GM19328 (cell line): ENCODE measurements around the gene UQCR11.
A peak's percentile ranks its signal among the peaks of the same experiment; 100 is the strongest.
"Not testable (repeated sequence)": the region's sequence is repeated elsewhere in the genome, so short reads cannot be mapped to it uniquely, and the experiment has no call there.

Source experiments
- ATAC-seq: cut with Tn5 transposase; IDR thresholded peaks from one replicate; pipeline ENCODE4 v1.9.1; 2021; ENCODE audit warnings: mild to moderate bottlenecking, moderate library complexity; ENCODE audit not compliant: unreplicated experiment

UQCR11 gene

DNA sequence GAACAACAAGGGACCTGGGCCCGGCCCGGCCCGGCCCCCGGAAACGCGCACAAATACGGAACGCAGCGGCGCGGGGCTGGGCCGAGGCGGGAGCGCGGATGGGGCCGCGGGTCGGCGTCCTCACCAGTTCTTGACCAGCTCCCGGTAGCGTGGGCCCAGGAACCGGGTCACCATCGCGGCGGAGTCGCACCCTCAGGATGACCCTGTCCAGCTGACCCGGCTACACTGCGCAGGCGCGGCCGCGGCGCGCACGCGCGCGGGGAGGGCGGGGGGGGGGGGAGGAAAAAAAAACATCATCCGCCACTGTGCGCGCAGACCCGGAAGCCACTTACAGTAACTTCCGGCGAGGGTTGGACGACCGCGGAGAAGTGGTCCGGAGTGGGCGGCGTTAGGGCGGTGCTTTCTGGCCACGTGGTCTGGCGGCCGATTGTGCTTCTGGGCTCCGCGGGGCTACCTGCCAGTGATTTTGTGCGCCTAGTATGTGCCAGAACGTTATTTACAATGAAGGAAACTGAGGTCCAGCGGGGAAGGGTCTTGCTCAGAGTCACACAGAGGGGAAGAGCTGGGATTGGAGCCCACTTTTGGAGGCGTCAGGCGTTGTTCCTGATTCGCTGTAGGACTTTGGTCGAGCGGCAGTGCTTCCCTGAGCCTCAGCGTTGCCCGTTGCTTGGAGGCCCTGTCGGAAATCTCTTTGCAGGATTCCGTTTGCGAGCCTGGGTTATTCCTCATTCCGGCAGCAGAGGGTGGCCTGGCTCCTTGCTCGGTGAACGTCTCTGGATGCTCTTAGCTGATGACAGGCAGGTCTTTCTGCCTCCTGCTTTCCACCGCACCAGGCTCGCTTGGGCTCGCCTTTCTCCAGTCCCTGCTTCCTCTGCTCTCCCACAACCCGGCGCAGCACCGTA, at the start of gene UQCR11:
Gene UQCR11, minus strand, starts transcription at position 227 of the 902 bp plus-strand sequence. Its CDS starts 53 bp downstream, at position 174.
- peak; percentile 71 for ATAC-seq

DNA sequence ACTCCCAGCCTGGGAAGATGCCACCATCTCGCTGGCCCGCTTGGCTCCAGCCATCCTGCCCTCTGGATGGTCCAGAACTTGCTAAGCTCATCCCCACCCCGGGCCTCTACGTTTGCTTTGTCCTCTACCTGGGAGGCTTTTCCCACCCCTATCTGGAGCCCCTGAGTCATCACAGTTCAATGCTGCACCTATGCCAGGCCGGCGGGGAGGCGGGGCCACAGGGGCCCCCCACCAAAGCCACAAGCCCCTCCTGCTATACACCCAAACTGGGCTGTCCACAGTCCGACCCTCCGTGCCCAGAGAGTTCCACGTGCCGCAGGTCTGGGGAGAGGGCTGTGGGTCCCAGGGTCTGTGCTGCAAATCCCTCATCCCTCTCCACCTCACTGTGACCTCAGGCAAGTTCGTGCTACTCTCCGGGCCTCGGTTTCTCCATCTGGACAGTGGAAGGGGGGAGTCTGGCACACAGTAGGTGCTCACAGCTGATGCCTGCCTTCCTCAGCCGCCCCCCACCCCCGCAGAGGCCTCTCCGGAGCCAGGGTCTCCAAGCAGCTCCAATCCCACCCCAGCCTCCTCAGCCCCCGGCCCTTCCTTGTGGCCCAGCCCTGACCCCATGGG, 49.0 kb upstream of the UQCR11 start:
- ATAC-seq: no peak

DNA sequence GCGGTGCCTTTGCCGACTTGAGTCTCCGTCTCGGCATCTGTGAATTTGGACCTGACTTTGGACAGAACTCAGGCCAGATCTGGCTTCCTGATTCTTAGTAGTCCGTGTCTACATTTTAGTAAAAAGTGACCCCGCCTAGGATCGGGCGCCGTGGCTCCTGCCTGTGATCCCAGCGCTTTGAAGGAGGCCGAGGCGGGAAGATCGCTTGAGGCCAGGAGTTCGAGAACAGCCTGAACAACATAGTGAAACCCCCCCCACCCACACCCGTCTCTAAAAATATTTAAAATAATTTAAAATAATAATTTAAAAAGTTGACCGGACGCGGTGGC, 48.0 kb upstream of the UQCR11 start:
- no peak for ATAC-seq

DNA sequence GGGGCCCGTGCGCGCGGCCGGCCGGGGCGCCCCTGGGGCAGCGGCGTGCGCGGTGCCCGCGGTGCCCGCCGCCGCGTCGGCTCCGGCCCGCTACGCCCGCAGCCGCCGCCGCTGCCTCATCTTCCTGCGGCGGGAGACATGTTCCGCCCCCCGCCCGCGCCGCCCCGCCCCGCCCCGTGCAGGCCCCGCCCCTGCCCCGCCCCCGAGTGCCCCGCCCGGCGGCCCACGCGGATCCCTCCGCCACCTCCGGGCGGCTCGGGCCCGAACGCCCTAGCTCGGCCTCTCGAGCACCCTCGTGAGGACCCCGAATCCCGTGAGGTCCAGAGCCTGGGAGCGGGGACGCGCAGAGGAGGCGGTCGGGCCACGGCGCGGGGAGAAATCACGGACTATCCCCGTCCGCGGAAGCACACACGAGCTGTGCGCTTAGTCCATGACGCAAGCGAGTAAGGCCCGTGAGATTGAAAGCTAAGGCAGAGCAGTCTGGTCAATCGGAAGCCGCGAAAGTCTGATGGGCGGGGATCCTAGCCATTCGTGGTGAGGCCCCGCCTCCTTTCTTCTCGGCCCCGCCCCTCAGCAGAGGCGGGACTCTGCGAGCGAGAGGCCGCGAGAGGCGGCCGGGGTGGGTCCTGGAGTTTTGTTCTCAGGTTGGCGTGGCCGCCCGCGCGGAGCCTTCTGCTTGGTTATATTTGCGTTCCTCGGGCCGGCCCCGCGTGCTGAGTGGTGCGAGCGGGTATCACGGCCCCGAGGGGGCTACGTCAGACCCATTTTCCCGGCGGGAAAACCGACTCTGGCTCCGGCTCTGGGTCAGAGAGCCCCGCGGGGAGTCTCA, 47.4 kb upstream of the UQCR11 start, which contains the start of gene TCF3:
Gene TCF3, minus strand, starts transcription at position 145 of the 829 bp plus-strand sequence. CDS start 2,367 bp downstream, outside the sequence.
- ATAC-seq: peak; percentile 74

DNA sequence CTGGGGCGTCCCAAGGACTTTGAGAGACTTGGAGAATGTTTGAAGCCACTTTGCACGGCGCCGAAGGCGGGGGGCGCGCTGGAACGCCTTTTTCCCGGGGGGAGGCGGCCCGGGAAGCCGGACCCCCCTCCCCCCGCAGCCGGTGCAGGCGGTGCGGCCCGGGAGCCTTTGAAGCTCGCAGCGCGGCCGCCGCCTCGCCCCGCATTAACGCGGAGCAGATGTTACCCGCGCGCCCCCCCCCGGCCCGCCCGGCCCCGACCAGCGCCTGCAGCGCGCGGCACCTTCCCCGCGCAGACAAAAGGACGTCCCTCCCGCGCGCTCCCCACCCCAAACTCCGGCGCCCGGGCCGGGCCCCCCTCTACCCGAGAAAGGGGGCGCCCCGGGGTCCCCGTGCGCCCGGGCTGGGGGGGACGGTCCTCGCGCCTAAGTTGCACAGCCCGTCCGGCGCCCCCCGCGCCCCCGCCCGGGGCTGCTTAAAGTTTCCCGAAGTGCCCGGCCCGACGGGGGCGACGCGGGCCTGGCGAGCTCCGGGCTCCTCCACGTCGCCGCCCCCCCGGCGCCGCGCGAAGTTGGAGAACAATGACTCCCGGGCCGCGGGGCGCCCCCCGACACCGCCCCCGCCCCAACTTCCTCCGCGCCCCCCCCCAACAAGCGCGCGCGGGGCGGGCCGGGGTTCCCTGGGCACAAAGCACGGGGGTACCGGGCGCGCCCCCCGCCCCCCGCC, 46.5 kb upstream of the UQCR11 start:
- no peak for ATAC-seq

DNA sequence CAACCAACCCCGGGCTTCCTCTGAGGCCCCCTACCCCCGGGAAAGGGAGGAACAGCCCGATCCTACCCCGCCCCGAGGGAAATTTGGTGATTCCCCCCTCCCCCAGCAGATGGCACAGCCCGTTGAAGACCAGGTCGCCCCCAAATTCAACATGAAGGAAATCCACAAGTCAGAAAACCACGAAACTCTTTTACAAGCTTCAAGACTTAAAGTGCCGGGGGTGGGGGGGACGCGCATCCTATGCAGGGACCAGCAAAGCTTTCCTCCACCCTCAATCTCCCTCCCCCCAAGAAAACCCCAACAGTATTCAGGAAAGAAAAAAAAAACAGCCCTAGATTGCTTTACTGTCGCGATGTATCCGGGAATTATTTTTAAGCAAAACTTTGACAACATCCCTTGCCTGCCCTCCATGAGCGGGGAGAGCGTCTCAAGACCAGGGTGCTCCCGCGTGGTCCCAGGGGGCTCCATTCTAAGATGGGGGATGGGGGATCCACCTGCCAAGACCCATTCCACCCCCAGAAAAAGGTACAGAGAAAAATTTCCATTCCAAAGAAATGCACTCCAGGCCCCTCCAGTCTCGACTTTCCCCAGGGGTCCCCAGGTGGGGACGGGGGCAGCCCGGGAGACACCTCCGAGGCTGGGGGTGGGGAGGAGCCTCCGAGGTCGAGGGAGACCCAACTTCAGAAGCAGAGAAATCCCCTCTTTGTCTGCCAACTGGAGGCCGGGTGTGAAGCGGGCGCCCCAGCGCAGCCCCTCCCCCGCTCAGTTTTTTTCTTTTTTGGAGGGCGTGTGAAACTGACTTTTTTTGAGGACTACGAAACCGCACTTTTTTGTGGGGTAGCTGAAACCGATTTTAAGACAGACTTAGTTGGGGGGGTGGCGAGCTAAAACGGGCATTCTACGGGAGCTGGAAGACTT, 45.6 kb upstream of the UQCR11 start:
- ATAC-seq: no peak

DNA sequence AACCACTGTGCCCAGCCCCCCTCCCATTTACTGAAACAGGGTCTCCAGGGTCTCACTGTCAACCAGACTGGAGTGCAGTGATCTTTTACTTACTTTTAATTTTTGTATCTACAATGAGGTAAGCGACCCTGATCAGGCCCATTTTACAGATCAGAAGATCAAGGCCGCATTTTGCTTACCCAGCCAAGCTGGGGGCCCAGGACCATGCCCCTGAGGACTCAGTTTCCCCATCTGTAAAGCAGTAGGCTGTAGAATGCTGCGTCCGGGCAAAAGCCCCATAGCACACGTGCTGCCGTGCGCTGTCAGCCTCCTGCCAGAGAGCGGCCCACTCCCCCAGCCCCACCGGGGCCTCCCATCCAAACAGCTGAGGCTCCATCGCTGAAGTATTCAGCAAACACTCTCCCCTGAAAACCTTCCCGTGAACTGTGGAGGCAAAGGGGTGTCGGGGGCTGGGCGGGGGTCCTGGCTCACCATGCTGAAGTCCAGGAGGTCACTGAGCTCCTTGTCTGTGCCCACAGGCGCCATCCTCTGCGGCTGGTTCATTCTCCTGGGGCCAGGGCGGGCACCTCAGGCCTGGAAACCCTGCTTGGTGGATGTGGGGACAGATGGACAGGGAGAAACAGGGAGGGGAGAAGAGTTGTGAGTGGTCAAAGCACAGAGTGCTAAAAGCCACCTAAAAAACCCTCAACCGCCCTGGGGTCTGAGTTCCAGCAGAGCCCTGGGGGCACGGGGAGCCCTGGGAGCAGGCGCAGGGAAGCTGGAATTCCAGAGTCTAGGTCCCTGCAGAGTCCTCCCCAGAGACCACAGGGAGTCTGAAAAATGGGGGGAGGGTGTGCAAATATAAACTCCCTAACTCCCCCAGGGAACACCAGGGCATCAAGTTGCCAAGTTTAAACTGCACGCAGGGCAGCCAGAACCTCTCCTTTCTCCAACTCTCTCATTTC, 44.7 kb upstream of the UQCR11 start:
- no peak for ATAC-seq

DNA sequence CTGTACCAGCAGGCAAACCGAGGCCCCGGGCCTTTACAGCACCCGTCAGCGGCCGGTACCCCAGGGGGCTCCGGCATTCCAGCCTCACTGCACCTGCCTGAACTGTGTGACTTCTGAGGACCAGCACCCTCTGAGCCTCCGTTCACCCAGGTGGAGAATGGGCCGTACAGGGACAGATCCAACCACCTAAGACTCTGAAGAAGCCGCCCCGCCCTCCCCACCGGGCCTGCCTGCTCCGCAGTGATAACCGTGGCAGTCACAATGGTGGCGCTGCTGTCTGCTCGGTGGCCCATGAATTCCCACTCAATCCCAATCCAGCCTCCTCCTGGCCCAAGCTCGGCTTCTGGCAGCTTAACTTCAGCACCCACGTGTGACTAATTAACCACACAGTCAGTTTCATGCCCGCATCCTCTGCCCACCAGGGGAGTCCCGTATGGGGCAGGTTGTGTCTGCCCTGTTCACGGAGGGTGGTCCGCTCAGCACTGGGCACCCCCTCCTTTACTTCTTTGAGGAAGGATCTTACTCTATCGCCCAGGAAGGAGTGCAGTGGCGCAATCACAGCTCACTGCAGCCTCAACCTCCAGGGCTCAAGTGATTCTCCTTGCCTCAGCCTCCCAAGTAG, 43.8 kb upstream of the UQCR11 start:
- no peak for ATAC-seq

DNA sequence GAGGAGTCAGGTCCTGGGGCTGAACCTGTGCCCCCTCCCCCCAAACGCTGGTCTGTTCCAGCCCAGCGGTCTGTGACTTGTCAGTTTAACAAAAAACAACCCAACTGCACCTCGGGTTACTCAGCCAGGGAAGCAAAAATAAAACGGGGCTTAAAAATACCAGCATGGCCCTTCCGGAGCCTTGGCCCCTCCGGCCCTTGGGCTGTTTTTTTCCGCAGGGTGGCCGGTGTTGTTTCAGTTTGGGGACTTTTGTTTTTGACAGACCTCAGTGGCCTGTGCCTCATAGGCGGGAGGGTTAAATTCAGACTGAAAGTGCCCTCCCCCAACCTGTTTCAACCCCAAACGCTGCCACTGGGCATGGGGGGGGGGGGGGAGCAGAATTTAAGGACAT, 43.2 kb upstream of the UQCR11 start:
- no peak for ATAC-seq

DNA sequence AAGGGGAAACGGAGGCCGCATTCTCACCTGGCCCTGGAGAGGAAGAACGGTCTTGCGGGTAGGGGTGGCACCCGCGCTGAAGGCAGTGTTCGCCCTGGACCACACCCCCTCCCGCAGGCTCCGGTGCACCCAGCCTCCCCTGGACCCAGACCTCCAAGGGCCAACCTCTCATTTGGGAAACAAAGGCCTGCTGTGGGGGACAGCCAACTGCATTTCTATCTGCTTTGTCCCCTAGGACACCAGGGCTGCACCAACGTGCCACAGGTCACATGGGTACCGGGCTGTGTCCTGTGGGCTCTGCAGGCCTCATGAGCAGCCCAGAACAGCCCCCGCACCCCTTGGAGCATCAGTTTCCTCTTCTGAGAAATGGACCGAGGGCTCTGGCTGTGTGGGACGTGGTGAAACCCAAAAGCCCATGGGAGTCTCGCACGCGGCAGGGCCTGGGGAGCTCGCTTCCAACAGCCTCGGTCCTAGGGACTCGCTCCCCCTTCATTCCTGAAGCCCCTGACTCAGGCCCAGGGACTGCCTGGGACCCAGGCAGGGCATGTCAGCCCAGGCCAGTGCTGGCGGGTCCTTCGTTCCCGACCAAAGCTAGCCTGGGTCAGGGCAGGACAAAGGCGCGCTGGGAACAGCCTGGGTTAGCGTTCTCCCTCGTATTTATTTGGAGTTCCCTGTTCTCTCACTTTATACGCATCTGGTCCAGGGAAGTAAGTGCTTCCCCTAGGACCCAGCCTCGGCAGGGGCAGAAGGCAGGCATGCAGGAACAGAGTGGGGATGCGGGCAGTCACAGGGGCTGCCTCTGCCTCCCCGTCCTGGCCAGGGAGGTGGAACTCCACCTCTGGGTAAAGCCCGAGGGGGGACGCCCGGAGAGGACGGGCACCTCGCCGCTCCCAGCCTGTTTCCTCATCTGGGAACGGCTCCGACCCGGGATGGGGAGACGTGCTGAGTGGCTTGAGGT, 42.5 kb upstream of the UQCR11 start:
- ATAC-seq: no peak

DNA sequence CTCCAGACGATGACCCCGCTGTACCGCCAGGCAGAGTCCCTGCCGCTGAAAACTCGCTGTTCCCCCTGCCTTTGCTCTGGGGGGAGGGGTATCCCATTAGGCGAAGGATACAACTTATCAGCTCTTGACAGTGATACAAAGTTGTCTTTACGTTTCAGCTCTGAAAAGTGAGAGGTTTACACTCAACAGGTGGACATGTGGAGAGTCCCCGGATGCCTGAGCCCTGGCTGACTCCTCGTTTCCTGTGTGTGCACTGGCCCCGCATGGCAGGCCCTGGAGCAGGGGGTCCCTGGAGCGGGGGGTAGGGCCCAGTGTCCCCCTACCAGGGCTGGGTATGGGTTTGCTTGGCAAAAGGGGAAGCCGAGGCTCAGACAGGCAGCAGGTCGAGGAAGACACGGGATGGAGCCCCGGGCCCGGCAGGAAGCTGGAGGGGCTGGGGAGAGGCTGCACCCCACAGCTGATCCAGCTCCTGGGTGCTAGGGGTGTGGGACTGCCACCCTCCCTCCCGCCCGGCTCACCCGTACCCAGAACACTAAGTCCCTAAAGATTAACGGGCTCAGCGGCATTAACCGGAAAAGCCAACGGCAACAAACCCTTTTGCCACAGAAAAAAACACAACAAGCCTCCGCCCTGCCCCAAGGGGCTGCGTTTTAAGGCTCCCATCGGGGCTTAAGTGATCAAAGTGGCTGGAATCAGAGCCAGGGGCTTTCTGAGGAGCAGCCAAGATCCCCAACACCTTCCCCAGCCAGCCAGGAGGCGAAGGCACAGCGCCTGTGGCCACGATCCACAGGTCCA, 41.6 kb upstream of the UQCR11 start:
- ATAC-seq: no peak

DNA sequence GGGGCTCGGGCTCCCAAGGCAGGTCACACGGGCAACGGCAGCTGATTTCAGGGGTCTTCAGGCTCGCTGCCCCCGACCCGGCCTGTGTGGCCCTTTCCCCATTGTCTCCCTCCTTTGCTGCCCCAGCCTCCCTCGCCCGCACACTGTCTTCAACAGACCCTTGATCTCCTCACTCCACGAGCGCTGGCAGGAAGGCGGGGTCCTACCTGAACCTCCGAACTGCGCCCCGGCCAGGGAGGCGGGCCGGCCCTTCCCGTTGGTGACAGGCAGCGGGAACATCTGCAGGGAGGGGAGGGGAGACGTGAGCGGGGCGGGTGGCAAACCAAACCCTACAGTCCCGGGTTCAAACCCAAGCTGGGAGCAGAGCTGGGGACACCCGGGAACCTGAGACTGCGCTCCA, 40.9 kb upstream of the UQCR11 start:
- ATAC-seq: no peak

DNA sequence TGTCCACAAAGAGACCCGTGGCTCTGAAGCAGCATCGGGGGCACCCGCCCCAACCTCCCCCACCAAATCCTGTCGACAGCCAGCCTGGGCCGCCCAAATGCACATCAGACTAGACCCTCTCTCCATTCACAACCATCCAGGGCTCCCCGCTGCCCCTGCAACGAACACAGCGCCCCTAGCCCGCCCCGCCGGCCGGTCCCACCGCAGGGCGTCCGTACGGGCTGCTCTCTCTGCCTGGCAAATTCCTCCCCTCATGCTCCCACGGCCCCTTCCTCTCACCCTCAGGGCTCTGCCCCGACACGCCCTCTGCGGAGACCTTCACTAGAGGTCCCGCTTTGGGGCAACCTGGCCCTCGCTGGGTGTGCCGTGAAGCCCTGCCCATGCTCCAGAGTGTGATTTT, 40.0 kb upstream of the UQCR11 start:
- no peak for ATAC-seq

DNA sequence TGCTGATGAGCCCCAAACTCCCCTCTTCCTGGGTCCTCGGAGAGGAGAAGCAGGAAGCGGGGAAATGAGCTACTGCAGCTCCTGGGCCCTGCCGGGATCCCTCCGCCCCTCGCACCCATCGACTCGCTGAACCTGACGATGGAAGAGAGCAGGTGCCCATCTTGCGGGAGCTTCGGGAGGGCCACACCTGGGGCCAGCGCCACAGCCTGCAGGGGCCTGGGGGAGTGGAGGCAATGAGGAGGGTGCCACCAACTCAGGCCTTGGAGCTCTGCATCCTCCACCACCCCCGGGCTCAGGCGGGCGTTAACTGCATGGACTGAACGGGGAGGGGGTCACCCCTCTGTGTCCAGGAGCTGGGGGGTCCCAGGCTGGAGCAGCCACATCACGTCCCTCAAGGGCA, 38.8 kb upstream of the UQCR11 start:
- no peak for ATAC-seq

DNA sequence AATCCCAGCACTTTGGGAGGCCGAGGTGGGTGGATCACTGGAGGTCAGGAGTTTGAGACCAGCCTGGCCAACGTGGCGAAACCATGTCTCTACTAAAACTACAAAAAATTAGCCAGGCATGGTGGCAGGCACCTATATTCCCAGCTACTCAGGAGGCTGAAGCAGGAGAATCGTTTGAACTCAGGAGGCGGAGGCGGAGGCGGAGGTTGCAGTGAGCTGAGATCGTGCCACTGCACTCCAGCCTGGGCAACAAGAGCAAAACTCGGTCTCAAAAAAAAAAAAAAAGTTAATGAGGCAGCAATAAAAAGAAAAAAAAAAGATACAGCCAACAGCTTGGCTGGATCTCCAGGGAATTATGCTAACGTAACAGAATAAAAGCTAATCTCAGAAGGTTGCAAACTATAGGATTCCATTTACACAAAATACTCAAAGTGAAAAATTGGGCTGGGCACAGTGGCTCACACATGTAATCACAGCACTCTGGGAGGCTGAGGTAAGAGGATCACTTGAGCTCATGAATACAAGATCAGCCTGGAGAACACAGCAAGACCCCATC, 35.7 kb upstream of the UQCR11 start:
- ATAC-seq: not testable (repeated sequence)
